Measurements from ENCODE around the gene CXCR2. TPM values are rescaled to one million over a fixed set of nuclear protein-coding genes. Genes with fewer than 3 reads are reported as not detected.
"Not testable (repeated sequence)": the region's sequence is repeated elsewhere in the genome, so short reads cannot be mapped to it uniquely, and the experiment has no call there.

Gene CXCR2
- total RNA-seq, 2 donors from 2014 or later = 0.47 to 2.1 TPM

GRCh38 chr2:218149098-218149497, 23.3 kb downstream of the CXCR2 start:
- ATAC-seq (no peak), DNase-seq (ENCODE audit: low spot score) (no peak)
- H3K27me3 Mint-ChIP-seq = peaks cover 0 to 10% of the 10 kb centered on the region in 2 donors
- H3K9me3 Mint-ChIP-seq = no peaks in the 10 kb centered on the region
- H3K27ac Mint-ChIP-seq = no peak overlapping the region
- H3K4me3 Mint-ChIP-seq = no peak overlapping the region
- H3K4me1 Mint-ChIP-seq (ENCODE audit: low read depth in 2 of 2) = peaks cover 12 to 13% of the 10 kb centered on the region in 2 donors
- H3K36me3 Mint-ChIP-seq = no peaks in the 10 kb centered on the region

GRCh38 chr2:218149848-218150440, 24.1 kb downstream of the CXCR2 start:
- ATAC-seq (no peak), DNase-seq (ENCODE audit: low spot score) (no peak)
- Mint-ChIP-seq H3K9me3 (no peaks in the 10 kb centered on the region), H3K27ac (no peak overlapping the region), H3K4me1 (ENCODE audit: low read depth in 2 of 2) (peaks cover 12 to 13% of the 10 kb centered on the region in 2 donors), H3K36me3 (no peaks in the 10 kb centered on the region), H3K27me3 (peaks cover 0 to 10% of the 10 kb centered on the region in 2 donors), H3K4me3 (no peak overlapping the region)

DNA sequence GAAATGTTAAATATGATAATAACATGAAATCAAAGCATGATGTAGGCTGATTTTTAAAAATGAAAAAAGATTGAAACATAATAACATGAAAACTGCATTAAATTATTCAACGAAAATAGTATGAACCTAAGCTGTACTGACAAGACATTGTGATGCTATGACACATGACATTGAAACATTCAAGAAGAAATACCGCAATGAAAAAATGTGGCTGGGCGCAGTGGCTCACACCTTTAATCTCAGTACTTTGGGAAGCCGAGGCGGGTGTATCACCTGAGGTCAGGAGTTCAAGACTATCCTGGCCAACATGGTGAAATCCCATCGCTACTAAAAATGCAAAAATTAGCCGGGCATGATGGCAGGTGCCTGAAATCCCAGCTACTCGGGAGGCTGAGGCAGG, 26.3 kb downstream of the CXCR2 start:
- Mint-ChIP-seq H3K27ac (no peak overlapping the region), H3K36me3 (no peaks in the 10 kb centered on the region), H3K27me3 (peaks cover 0 to 10% of the 10 kb centered on the region in 2 donors), H3K4me1 (ENCODE audit: low read depth in 2 of 2) (peaks cover 12 to 13% of the 10 kb centered on the region in 2 donors), H3K4me3 (no peak overlapping the region), H3K9me3 (no peaks in the 10 kb centered on the region)
- ATAC-seq = no peak
- DNase-seq (ENCODE audit: low spot score) = no peak

GRCh38 chr2:218152777-218153176, 26.9 kb downstream of the CXCR2 start:
- Mint-ChIP-seq H3K27ac (no peak overlapping the region), H3K4me3 (no peak overlapping the region), H3K4me1 (ENCODE audit: low read depth in 2 of 2) (peaks cover 12 to 13% of the 10 kb centered on the region in 2 donors), H3K36me3 (no peaks in the 10 kb centered on the region), H3K9me3 (no peaks in the 10 kb centered on the region), H3K27me3 (peaks cover 0 to 10% of the 10 kb centered on the region in 2 donors)
- DNase-seq (ENCODE audit: low spot score) = no peak
- ATAC-seq = no peak

DNA sequence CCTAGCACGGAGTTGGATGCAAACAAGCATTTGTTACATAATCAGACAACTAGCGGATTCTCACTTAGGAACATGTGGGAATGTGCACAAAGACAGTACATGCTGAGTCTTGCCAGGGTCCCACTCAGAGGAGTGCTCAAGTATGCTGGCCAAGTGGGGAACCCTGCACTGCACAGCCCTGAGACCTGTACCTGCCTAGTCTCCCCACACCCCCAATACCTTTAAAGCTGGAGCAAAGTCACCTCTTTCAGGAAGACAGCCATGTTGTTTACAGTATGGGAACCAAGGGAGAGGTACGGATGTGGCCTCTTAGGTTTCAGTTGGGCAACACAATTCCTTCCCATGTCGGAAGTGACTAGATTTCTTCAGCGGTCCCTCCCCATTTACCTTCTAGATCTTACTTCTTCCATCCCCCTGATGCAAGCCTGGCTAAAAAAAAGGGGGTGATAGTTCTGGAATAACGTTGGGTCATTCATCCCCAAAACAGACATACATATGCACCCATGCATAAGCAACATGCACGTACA, 30.2 kb downstream of the CXCR2 start:
- Mint-ChIP-seq H3K36me3 (no peaks in the 10 kb centered on the region), H3K27me3 (no peaks in the 10 kb centered on the region), H3K4me1 (ENCODE audit: low read depth in 2 of 2) (no peaks in the 10 kb centered on the region), H3K9me3 (no peaks in the 10 kb centered on the region), H3K27ac (no peak overlapping the region), H3K4me3 (no peak overlapping the region)
- DNase-seq (ENCODE audit: low spot score) (no peak), ATAC-seq (no peak)

- Mint-ChIP-seq H3K27ac (peak overlapping the region in 1 of 2 donors; percentile 8), H3K4me1 (ENCODE audit: low read depth in 2 of 2) (peaks cover 39 to 45% of the 10 kb centered on the region in 2 donors), H3K4me3 (no peak overlapping the region), H3K36me3 (peaks cover 9% of the 10 kb centered on the region), H3K9me3 (no peaks in the 10 kb centered on the region), H3K27me3 (no peaks in the 10 kb centered on the region)
- ATAC-seq (no peak), DNase-seq (ENCODE audit: low spot score) (no peak)
These were observed 35.8 kb downstream of the CXCR2 start for GRCh38 chr2:218161644-218162043.

DNA sequence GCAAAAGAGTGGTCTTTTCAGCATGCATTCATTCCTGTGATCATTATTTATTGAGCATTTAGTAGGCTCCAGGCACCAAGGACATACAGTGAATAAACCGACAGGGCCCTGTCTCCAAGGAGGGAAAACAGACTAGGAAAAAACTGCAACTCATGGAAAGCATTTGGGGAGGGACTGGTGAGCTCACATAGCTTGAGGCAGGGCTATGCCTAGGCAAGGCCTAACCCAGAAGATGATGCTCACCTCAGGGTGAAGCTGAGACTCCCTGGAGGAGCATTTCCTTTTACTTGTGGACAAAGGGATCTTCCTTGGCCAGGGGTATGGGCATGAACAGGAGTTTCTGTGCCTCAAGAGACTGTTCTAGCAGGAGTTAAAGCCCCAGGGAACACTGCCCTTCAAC, 37.0 kb downstream of the CXCR2 start:
- peaks cover 9% of the 10 kb centered on the region for H3K36me3 Mint-ChIP-seq
- H3K4me1 Mint-ChIP-seq (ENCODE audit: low read depth in 2 of 2) = peaks cover 51 to 55% of the 10 kb centered on the region in 2 donors
- no peaks in the 10 kb centered on the region for H3K9me3 Mint-ChIP-seq
- DNase-seq (ENCODE audit: low spot score) (no peak), ATAC-seq (no peak)
- peak overlapping the region in 1 of 2 donors; percentile 8 for H3K27ac Mint-ChIP-seq
- H3K4me3 Mint-ChIP-seq = no peak overlapping the region
- no peaks in the 10 kb centered on the region for H3K27me3 Mint-ChIP-seq

- H3K27me3 Mint-ChIP-seq = no peaks in the 10 kb centered on the region
- DNase-seq (ENCODE audit: low spot score) = peak; percentile 64
These were observed 41.0 kb downstream of the CXCR2 start, which contains the start of gene CXCR1 for GRCh38 chr2:218166791-218167190. Gene CXCR1 (minus strand): TSS chr2:218166962. CDS start chr2:218165211, 1,751 bp downstream.

GRCh38 chr2:218168016-218168415, 42.2 kb downstream of the CXCR2 start:
- DNase-seq (ENCODE audit: low spot score) = no peak
- no peaks in the 10 kb centered on the region for H3K9me3 Mint-ChIP-seq
- H3K27ac Mint-ChIP-seq = peak overlapping the region in 1 of 2 donors; percentile 89
- peak overlapping the region; percentile 20 for H3K4me3 Mint-ChIP-seq
- ATAC-seq = no peak
- peaks cover 9% of the 10 kb centered on the region for H3K36me3 Mint-ChIP-seq
- H3K4me1 Mint-ChIP-seq (ENCODE audit: low read depth in 2 of 2) = peaks cover 57 to 61% of the 10 kb centered on the region in 2 donors
- no peaks in the 10 kb centered on the region for H3K27me3 Mint-ChIP-seq

More at GRCh38 chr2:218166791-218167190, 41.0 kb downstream of the CXCR2 start, which contains the start of gene CXCR1:
- Mint-ChIP-seq H3K9me3 (no peaks in the 10 kb centered on the region), H3K4me3 (peak within 1 kb of the TSS; percentile 82), H3K4me1 (ENCODE audit: low read depth in 2 of 2) (peaks cover 67 to 71% of the 10 kb centered on the region in 2 donors), H3K36me3 (peaks cover 9% of the 10 kb centered on the region), H3K27ac (peak within 1 kb of the TSS; percentile 63 to 89)
- ATAC-seq = peak; percentile 77 to 84

DNA sequence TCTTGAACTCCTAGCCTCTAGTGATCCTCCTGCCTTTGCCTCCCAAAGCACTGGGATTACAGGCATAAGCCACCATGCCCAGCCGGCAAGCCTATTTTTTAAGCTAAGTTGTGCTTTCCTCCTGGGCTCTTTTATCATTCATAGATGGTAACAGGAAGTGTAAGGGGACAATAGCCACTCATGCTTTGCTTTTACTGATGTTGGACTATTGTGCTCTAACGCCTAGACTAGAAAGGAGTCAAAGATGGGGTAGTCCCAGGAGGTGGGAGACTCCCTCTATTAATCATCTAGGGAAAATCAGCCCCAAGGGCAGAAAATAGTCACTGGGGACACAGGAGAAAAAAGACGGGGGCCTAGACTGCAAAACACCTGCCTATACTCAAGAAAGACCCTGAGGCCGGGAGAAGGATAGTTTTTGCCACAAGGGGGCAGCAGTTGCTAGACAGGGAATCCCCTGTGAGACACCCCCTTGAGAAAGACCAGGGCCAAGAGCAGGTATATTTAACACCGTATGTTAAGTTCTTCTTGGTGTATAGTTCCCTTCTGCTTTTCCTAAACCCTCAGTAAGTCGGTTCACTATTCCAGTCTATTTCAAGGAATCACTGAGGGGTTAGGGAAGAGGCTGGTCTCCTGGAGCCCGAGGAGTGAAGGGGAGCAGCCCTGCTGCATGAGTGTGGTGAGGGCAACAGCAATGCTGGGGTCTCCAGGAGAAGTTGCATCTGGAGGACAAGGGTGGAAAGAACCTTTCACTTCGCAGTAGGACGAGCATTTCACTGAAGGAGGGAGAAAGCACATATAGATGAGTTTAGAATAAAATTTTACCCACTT, 43.0 kb downstream of the CXCR2 start:
- Mint-ChIP-seq H3K4me1 (ENCODE audit: low read depth in 2 of 2) (peaks cover 53 to 54% of the 10 kb centered on the region in 2 donors), H3K36me3 (peaks cover 7% of the 10 kb centered on the region), H3K4me3 (no peak overlapping the region), H3K9me3 (no peaks in the 10 kb centered on the region), H3K27me3 (no peaks in the 10 kb centered on the region), H3K27ac (peak overlapping the region in 1 of 2 donors; percentile 63)
- peak; percentile 70 to 73 for ATAC-seq
- peak; percentile 75 for DNase-seq (ENCODE audit: low spot score)

- DNase-seq (ENCODE audit: low spot score) (no peak), ATAC-seq (no peak)
- Mint-ChIP-seq H3K27me3 (no peaks in the 10 kb centered on the region), H3K27ac (peak overlapping the region in 1 of 2 donors; percentile 59), H3K4me1 (ENCODE audit: low read depth in 2 of 2) (peaks cover 43% of the 10 kb centered on the region in 2 donors), H3K9me3 (no peaks in the 10 kb centered on the region), H3K4me3 (no peak overlapping the region), H3K36me3 (no peaks in the 10 kb centered on the region)
These were observed 44.1 kb downstream of the CXCR2 start for GRCh38 chr2:218169757-218170546.

DNA sequence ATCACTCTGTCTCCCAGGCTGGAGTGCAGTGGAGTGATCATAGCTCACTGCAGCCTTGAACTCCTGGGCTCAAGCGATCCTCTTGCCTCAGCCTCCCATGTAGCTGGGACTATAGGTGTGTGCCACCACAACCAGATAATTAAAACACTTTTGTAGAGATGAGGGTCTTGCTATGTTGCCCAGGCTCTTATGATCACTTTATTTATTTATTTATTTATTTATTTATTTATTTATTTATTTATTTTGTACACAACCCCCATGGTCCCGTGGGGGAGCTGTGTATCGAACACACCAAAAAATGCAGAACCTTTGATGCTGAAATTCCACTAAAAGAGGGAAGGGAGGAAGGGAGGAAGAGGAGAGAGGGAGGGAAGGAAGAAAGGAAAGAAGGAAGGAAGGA, 45.9 kb downstream of the CXCR2 start:
- not testable (repeated sequence) for H3K27me3 Mint-ChIP-seq; ATAC-seq; H3K9me3 Mint-ChIP-seq; DNase-seq (ENCODE audit: low spot score); H3K27ac Mint-ChIP-seq; H3K4me3 Mint-ChIP-seq; H3K36me3 Mint-ChIP-seq
- peaks cover 29 to 30% of the 10 kb centered on the region in 2 donors for H3K4me1 Mint-ChIP-seq (ENCODE audit: low read depth in 2 of 2)

DNA sequence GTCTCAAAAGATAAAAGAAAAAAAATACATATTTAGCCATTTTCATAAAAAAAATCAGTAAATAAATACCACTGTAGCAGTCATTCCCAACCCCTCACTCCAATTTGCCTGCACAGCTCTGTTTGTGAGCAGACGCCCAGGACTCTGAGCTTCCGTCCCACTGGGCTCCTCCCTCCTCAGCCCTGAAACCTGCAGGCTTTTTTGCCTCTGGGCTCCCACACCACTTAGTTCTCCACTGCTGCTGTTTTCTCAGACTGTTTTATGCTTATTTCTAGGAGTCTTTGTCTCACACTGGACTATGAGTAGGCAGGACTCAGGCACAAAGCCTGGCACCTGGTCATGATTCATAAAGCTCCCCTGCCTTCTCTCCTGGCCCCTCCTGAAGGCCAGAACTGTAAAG, 47.0 kb downstream of the CXCR2 start:
- no peak overlapping the region for H3K4me3 Mint-ChIP-seq
- H3K27ac Mint-ChIP-seq = no peak overlapping the region
- peaks cover 19% of the 10 kb centered on the region in 2 donors for H3K4me1 Mint-ChIP-seq (ENCODE audit: low read depth in 2 of 2)

More for the DNA sequence above, 47.0 kb downstream of the CXCR2 start:
- ATAC-seq (no peak), DNase-seq (ENCODE audit: low spot score) (no peak)
- Mint-ChIP-seq H3K9me3 (no peaks in the 10 kb centered on the region), H3K36me3 (no peaks in the 10 kb centered on the region), H3K27me3 (no peaks in the 10 kb centered on the region)

Data from natural killer cell treated with Interleukin-12 subunit alpha and Interleukin-12 subunit beta and Interleukin-15 and Interleukin-18, amount 100 ng/mL, for 72 hours (primary cell).